Measurements from ENCODE around the gene PCNX2. TPM values are rescaled to one million over a fixed set of nuclear protein-coding genes. Genes with fewer than 3 reads are reported as not detected.

Gene PCNX2
- total RNA-seq, 2 experiments from 2014 or later, result 46.4 to 49.4 TPM

- ATAC-seq (ENCODE audit: poor library complexity) (peak; percentile 82), DNase-seq (peak in 8 of 14 experiments; percentile 6 to 62 (median 31))
- CTCF ChIA-PET, result interaction anchor here (1.8 kb wide), 1 partner anchor 13 kb away, joined by 5 read pairs; the partner anchor contains the start of gene PCNX2
- intact Hi-C loops (cut with DNase I, micrococcal nuclease), result loop anchor here in 1 of 2 experiments (2.0 to 10.0 kb wide), 2 partner anchors 13 to 337 kb away; partner anchors contain the start of gene PCNX2
- no peaks in the 10 kb centered on the region for H3K36me3 ChIP-seq (ENCODE audit: insufficient read depth, low read length)
- no peaks in the 10 kb centered on the region for H3K27me3 ChIP-seq (ENCODE audit: control insufficient read depth in 1 of 2, insufficient read depth in 2 of 2, low read length in 2 of 2)
- peak overlapping the region; percentile 43 for H3K4me3 Mint-ChIP-seq
- no peaks in the 10 kb centered on the region for H3K9me3 Mint-ChIP-seq
- no peak overlapping the region for H3K4me3 ChIP-seq (ENCODE audit: low read length)
- peak overlapping the region; percentile 75 for H3K27ac Mint-ChIP-seq
- H3K4me1 Mint-ChIP-seq (ENCODE audit: low read depth), result peaks cover 54% of the 10 kb centered on the region
- H3K9me3 ChIP-seq (ENCODE audit: control insufficient read depth in 1 of 2, insufficient read depth in 1 of 2, low read length in 2 of 2), result no peaks in the 10 kb centered on the region
- peaks cover 22% of the 10 kb centered on the region for H3K4me1 ChIP-seq (ENCODE audit: insufficient read depth, low read length)
- POLR2A ChIA-PET, result interaction anchor here (1.0 to 1.1 kb wide), 2 partner anchors 13 kb away, joined by 4 read pairs; partner anchors contain the start of gene PCNX2
- H3K27me3 Mint-ChIP-seq, result no peaks in the 10 kb centered on the region
- peaks cover 6% of the 10 kb centered on the region for H3K36me3 Mint-ChIP-seq (ENCODE audit: low read depth)
- TF ChIP-seq, protein P1, sequence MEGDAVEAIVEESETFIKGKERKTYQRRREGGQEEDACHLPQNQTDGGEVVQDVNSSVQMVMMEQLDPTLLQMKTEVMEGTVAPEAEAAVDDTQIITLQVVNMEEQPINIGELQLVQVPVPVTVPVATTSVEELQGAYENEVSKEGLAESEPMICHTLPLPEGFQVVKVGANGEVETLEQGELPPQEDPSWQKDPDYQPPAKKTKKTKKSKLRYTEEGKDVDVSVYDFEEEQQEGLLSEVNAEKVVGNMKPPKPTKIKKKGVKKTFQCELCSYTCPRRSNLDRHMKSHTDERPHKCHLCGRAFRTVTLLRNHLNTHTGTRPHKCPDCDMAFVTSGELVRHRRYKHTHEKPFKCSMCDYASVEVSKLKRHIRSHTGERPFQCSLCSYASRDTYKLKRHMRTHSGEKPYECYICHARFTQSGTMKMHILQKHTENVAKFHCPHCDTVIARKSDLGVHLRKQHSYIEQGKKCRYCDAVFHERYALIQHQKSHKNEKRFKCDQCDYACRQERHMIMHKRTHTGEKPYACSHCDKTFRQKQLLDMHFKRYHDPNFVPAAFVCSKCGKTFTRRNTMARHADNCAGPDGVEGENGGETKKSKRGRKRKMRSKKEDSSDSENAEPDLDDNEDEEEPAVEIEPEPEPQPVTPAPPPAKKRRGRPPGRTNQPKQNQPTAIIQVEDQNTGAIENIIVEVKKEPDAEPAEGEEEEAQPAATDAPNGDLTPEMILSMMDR (IDR thresholded peaks at IDR 0.05), result no peak
- H3K27ac ChIP-seq (ENCODE audit: low read depth in 1 of 2, low read length in 2 of 2), result peak overlapping the region in 1 of 2 donors; percentile 25
Measured at GRCh38 chr1:233281711-233282581, 13.6 kb downstream of the PCNX2 start.

- ATAC-seq (ENCODE audit: poor library complexity) (no peak), DNase-seq (no peak)
- TF ChIP-seq, protein P1 (IDR thresholded peaks at IDR 0.05), result no peak
- Mint-ChIP-seq H3K9me3 (no peaks in the 10 kb centered on the region), H3K4me1 (ENCODE audit: low read depth) (peaks cover 54% of the 10 kb centered on the region), H3K27me3 (no peaks in the 10 kb centered on the region), H3K27ac (peak overlapping the region; percentile 45), H3K36me3 (ENCODE audit: low read depth) (peaks cover 7% of the 10 kb centered on the region), H3K4me3 (no peak overlapping the region)
- Histone ChIP-seq H3K27me3 (ENCODE audit: control insufficient read depth in 1 of 2, insufficient read depth in 2 of 2, low read length in 2 of 2) (no peaks in the 10 kb centered on the region), H3K36me3 (ENCODE audit: insufficient read depth, low read length) (no peaks in the 10 kb centered on the region), H3K4me1 (ENCODE audit: insufficient read depth, low read length) (peaks cover 22% of the 10 kb centered on the region), H3K27ac (ENCODE audit: low read depth in 1 of 2, low read length in 2 of 2) (no peak overlapping the region), H3K4me3 (ENCODE audit: low read length) (no peak overlapping the region), H3K9me3 (ENCODE audit: control insufficient read depth in 1 of 2, insufficient read depth in 1 of 2, low read length in 2 of 2) (no peaks in the 10 kb centered on the region)
- CTCF ChIA-PET, result no interaction called here
- intact Hi-C loops (cut with DNase I, micrococcal nuclease), result loop anchor here in 1 of 2 experiments (2.0 to 10.0 kb wide), 2 partner anchors 15 to 335 kb away; partner anchors contain the start of gene PCNX2
- POLR2A ChIA-PET, result no interaction called here
Measured at GRCh38 chr1:233279971-233280370, 15.6 kb downstream of the PCNX2 start.

GRCh38 chr1:233278631-233279030, 16.9 kb downstream of the PCNX2 start:
- ATAC-seq (ENCODE audit: poor library complexity) (no peak), DNase-seq (no peak)
- Mint-ChIP-seq H3K27ac (no peak overlapping the region), H3K27me3 (no peaks in the 10 kb centered on the region), H3K4me1 (ENCODE audit: low read depth) (peaks cover 50% of the 10 kb centered on the region), H3K4me3 (no peak overlapping the region), H3K9me3 (no peaks in the 10 kb centered on the region), H3K36me3 (ENCODE audit: low read depth) (peaks cover 18% of the 10 kb centered on the region)
- CTCF ChIA-PET, result no interaction called here
- Histone ChIP-seq H3K27ac (ENCODE audit: low read depth in 1 of 2, low read length in 2 of 2) (no peak overlapping the region), H3K4me1 (ENCODE audit: insufficient read depth, low read length) (peaks cover 22% of the 10 kb centered on the region), H3K9me3 (ENCODE audit: control insufficient read depth in 1 of 2, insufficient read depth in 1 of 2, low read length in 2 of 2) (no peaks in the 10 kb centered on the region), H3K36me3 (ENCODE audit: insufficient read depth, low read length) (no peaks in the 10 kb centered on the region), H3K4me3 (ENCODE audit: low read length) (no peak overlapping the region), H3K27me3 (ENCODE audit: control insufficient read depth in 1 of 2, insufficient read depth in 2 of 2, low read length in 2 of 2) (no peaks in the 10 kb centered on the region)
- intact Hi-C loops (cut with DNase I, micrococcal nuclease), result no loop called here
- TF ChIP-seq, protein P1 (IDR thresholded peaks at IDR 0.05), result no peak
- POLR2A ChIA-PET, result interaction anchor here (1.3 kb wide), 1 partner anchor 17 kb away, joined by 3 read pairs; the partner anchor contains the start of gene PCNX2
